HUES48 (cell line): ENCODE data around the gene GPC6.

ENCODE experiments used
- H3K27ac ChIP-seq: one replicate; pipeline ENCODE4 v1.7.0; 2013; ENCODE audit warnings: low read depth, low read length, inconsistent platforms
- H3K27me3 ChIP-seq: 2 replicates; pipeline ENCODE4 v1.6.1; 2013; ENCODE audit warnings: mild to moderate bottlenecking, low read length; ENCODE audit not compliant: control insufficient read depth, insufficient read depth
- H3K36me3 ChIP-seq: 2 replicates; pipeline ENCODE4 v1.6.1; 2013; ENCODE audit warnings: low read length; ENCODE audit not compliant: control insufficient read depth, insufficient read depth
- H3K4me1 ChIP-seq: 2 replicates; pipeline ENCODE4 v1.6.1; 2013; ENCODE audit warnings: mild to moderate bottlenecking, low read length; ENCODE audit not compliant: control insufficient read depth, insufficient read depth
- H3K4me3 ChIP-seq: 2 replicates; pipeline ENCODE4 v1.5.1; 2013; ENCODE audit warnings: mild to moderate bottlenecking, low read depth, low read length
- H3K9ac ChIP-seq: 2 replicates; pipeline ENCODE4 v1.6.1; 2013; ENCODE audit warnings: mild to moderate bottlenecking, low read depth, low read length, moderate library complexity
- H3K9me3 ChIP-seq: 2 replicates; pipeline ENCODE4 v1.6.1; 2013; ENCODE audit warnings: low read length; ENCODE audit not compliant: control insufficient read depth, insufficient read depth

The GPC6 gene

DNA sequence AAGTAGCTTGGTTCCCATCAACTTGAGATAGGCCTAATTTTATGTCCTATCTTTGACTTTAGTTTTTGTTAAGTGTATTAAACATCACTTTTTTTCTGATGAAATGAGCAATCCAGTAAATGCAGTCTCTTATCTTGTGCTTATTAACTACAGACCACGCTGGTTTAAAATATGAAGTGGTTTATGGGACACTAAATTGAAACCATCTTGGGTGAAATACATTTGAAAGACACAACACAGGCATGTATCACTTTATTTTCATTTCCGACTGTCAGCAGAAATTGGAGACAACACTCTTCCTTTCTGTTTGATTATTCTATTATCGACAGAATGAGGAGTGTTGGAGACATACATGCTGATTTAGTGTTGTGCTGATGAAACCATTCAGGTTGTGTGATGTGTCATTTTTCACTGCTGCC lies 447.7 kb downstream of the GPC6 start:
- Histone ChIP-seq H3K9ac (no peak overlapping the region), H3K4me1 (no peaks in the 10 kb centered on the region), H3K36me3 (no peaks in the 10 kb centered on the region), H3K27ac (no peak overlapping the region), H3K4me3 (no peak overlapping the region), H3K27me3 (no peaks in the 10 kb centered on the region), H3K9me3 (no peaks in the 10 kb centered on the region)

DNA sequence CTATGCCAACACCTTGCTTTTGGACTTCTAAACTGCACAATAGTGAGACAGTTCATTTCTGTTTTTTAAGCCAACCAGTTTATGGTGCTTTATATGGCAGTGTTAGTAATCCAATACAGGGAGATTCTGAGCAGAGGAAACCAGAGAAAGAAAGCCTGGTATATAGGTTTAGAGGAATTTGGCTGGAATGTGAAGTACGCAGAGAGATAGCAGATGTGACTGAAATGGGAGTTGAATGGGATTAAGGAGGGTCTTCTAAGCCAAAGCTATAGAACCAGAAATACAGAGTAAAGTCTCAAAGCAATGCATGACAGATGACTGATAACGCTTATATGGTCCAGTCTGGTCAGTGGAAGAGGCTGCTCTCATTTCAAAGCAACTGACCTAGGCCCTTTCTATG lies 453.7 kb downstream of the GPC6 start:
- Histone ChIP-seq H3K27ac (no peak overlapping the region), H3K4me3 (no peak overlapping the region), H3K9me3 (no peaks in the 10 kb centered on the region), H3K9ac (no peak overlapping the region), H3K4me1 (peaks cover 2% of the 10 kb centered on the region; the same call in 1 of the 2 replicates), H3K36me3 (no peaks in the 10 kb centered on the region), H3K27me3 (no peaks in the 10 kb centered on the region)

- H3K9me3 ChIP-seq, result no peaks in the 10 kb centered on the region
- peaks cover 7% of the 10 kb centered on the region; the same call in 1 of the 2 replicates for H3K4me1 ChIP-seq
- no peak overlapping the region for H3K27ac ChIP-seq
- H3K9ac ChIP-seq, result no peak overlapping the region
- no peaks in the 10 kb centered on the region for H3K36me3 ChIP-seq
- H3K27me3 ChIP-seq, result no peaks in the 10 kb centered on the region
- no peak overlapping the region for H3K4me3 ChIP-seq
These were observed 459.3 kb downstream of the GPC6 start for GRCh38 chr13:93685900-93686299.

DNA sequence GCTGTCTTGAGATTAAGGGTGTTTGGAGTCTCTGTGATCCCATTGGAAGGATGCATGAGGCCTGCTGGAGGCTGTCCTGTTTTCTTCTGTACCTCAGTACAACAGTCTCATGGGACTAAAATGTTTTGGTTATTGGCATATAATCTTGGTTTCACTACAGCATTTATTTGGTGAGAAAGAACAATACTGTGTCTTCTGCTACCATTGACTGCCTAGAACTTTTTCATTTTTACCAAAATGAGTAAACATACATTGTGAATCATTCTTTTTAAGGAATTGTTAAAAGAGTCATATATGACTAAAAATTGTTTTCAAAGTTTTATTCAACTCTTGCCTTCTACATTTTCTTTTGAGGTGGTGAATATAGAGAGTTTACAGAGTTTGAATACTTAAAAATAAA lies 459.8 kb downstream of the GPC6 start:
- no peak overlapping the region for H3K27ac ChIP-seq
- H3K27me3 ChIP-seq, result no peaks in the 10 kb centered on the region
- H3K36me3 ChIP-seq, result no peaks in the 10 kb centered on the region

DNA sequence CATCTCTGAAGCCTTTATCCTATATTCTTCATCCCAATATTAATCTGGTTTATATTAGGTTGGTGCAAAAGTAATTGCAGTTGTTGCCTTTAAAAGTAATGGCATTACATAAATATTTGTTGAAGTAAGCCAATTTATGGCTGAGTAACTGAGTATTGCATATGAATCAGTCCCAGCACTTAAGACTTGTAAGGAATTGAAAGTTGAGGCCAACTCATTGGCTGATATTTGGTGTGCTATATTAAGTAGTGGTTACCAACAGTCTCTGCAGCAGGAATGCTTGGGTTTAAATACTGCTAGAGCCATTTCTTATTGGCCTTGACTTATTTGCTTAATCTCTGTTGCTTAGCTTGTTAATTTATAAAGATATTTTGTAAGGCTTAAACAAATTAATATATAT lies 460.7 kb downstream of the GPC6 start:
- Histone ChIP-seq H3K27me3 (no peaks in the 10 kb centered on the region), H3K36me3 (no peaks in the 10 kb centered on the region), H3K9me3 (no peaks in the 10 kb centered on the region), H3K4me3 (no peak overlapping the region), H3K9ac (no peak overlapping the region), H3K4me1 (peaks cover 7% of the 10 kb centered on the region; the same call in 1 of the 2 replicates), H3K27ac (no peak overlapping the region)

More for the DNA sequence above, 459.8 kb downstream of the GPC6 start:
- H3K4me3 ChIP-seq, result no peak overlapping the region
- no peak overlapping the region for H3K9ac ChIP-seq
- no peaks in the 10 kb centered on the region for H3K9me3 ChIP-seq
- peaks cover 7% of the 10 kb centered on the region; the same call in 1 of the 2 replicates for H3K4me1 ChIP-seq

DNA sequence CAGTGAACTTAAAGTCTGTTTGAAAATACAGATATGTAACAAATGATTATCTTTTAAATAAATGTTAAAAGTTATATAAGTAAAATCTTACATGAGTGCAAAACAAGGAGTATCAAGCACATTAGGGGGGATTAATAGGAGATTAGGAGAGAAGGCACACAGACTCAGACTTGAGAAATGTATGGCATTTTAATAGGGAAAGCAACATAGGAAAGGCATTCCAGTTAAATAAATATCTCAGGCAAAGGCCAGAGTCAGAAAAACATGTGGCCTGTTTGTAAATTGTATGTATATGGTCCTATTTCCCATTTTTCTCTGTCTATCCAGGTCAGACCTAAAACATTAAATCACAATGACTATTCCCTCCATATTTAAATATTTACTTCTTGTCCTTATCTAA lies 462.7 kb downstream of the GPC6 start:
- Histone ChIP-seq H3K27me3 (no peaks in the 10 kb centered on the region), H3K36me3 (no peaks in the 10 kb centered on the region), H3K4me3 (no peak overlapping the region)

GRCh38 chr13:93690139-93690538 lies 463.5 kb downstream of the GPC6 start:
- Histone ChIP-seq H3K9me3 (no peaks in the 10 kb centered on the region), H3K9ac (no peak overlapping the region), H3K36me3 (no peaks in the 10 kb centered on the region), H3K4me1 (peaks cover 7% of the 10 kb centered on the region; the same call in 1 of the 2 replicates), H3K27me3 (no peaks in the 10 kb centered on the region), H3K4me3 (no peak overlapping the region), H3K27ac (no peak overlapping the region)

More for the DNA sequence above, 462.7 kb downstream of the GPC6 start:
- no peak overlapping the region for H3K27ac ChIP-seq
- no peaks in the 10 kb centered on the region for H3K9me3 ChIP-seq
- H3K4me1 ChIP-seq, result peaks cover 7% of the 10 kb centered on the region; the same call in 1 of the 2 replicates
- H3K9ac ChIP-seq, result no peak overlapping the region

GRCh38 chr13:93698016-93698613 lies 471.5 kb downstream of the GPC6 start:
- H3K27me3 ChIP-seq, result no peaks in the 10 kb centered on the region

DNA sequence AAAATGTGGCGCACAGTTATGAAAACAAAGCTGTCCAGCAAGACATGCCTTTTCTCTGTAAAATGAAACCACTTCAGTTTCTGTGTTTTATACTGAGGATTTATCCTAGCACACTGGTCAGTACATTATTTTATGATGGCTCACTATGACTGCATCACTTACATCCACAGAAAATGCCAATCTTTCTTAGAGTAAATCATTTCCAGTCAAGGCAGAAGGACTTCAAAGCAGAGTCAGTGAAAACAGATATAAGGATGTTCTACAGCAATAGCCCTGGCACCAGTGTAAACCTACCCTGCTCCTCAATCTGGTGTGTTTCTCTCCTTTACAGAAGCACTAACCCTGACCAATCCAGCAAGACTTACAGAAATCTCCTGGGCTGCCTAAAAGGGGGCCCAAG lies 473.5 kb downstream of the GPC6 start:
- Histone ChIP-seq H3K9ac (no peak overlapping the region), H3K27me3 (no peaks in the 10 kb centered on the region), H3K36me3 (no peaks in the 10 kb centered on the region), H3K27ac (no peak overlapping the region), H3K4me1 (peaks cover 43% of the 10 kb centered on the region), H3K4me3 (no peak overlapping the region), H3K9me3 (no peaks in the 10 kb centered on the region; the same call in 1 of the 2 replicates)

More at GRCh38 chr13:93698016-93698613, 471.5 kb downstream of the GPC6 start:
- Histone ChIP-seq H3K36me3 (no peaks in the 10 kb centered on the region), H3K27ac (no peak overlapping the region), H3K4me3 (no peak overlapping the region), H3K9me3 (no peaks in the 10 kb centered on the region; the same call in 1 of the 2 replicates), H3K9ac (no peak overlapping the region), H3K4me1 (peaks cover 29% of the 10 kb centered on the region)

DNA sequence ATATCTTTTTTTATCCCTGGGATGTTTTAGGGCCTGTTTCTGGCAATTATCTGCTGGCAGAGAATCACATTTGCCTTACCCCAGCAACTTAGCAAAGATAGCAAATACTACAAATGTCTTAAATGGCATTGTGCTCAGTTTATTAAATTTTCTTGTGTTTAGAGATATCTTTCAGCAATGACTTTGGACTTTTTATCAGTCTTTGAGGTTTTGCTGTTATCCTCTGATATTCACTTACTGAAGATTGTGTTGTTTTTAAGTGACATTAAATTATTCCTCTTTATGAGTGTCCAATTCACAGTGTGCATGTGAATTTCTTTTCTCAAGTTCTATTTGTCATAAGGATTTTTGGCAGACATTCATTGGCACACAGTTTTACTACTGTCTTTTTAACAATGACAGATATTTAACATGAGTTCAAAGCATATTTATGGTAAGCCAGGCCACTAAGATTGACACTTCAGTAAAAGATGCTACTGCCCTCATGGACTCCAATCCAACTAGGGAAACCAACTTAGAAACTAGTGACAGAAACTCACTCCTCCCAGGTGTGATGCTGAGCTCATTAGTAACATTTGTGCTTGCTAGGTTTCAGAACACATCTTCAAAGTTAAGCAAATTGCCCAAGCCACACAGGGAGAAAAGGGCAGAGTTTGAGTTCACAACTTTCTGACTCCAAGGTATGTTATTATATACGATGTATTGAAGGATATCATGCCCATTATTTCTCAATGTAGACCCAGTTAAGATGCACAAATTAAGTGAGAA lies 481.9 kb downstream of the GPC6 start:
- Histone ChIP-seq H3K9ac (no peak overlapping the region), H3K4me3 (no peak overlapping the region), H3K27me3 (no peaks in the 10 kb centered on the region), H3K27ac (no peak overlapping the region), H3K36me3 (no peaks in the 10 kb centered on the region), H3K9me3 (no peaks in the 10 kb centered on the region), H3K4me1 (peaks cover 10% of the 10 kb centered on the region)
